ENCODE measurements around the gene ZP1. TPM values are rescaled to one million over a fixed set of nuclear protein-coding genes. Genes with fewer than 3 reads are reported as not detected.

Gene ZP1
- total and polyA plus RNA-seq, 2 experiments from 2014 or later = not detected

GRCh38 chr11:60895687-60896086 is 28.3 kb downstream of the ZP1 start:
- Histone ChIP-seq H3K4me3 (no peak overlapping the region), H4K20me1 (replicated peaks; ENCODE audit: insufficient read depth) (peaks cover 16% of the 10 kb centered on the region), H3K4me2 (no peak overlapping the region), H3K27me3 (ENCODE audit: insufficient read depth) (no peaks in the 10 kb centered on the region), H3K27ac (ENCODE audit: low read depth) (no peak overlapping the region), H2AFZ (no peak overlapping the region), H3F3A (replicated peaks; ENCODE audit: low read depth) (no peaks in the 10 kb centered on the region), H3K4me1 (ENCODE audit: insufficient read depth) (no peaks in the 10 kb centered on the region), H3K79me2 (replicated peaks; ENCODE audit: insufficient read depth) (no peaks in the 10 kb centered on the region), H3K9me2 (ENCODE audit: insufficient read depth) (no peaks in the 10 kb centered on the region), H3K36me3 (ENCODE audit: insufficient read depth) (peaks cover 52% of the 10 kb centered on the region)
- Mint-ChIP-seq H3K27ac (no peak overlapping the region), H3K4me3 (no peak overlapping the region), H3K27me3 (ENCODE audit: insufficient read depth, low read depth, poor library complexity) (peaks cover 5% of the 10 kb centered on the region), H3K36me3 (ENCODE audit: low read depth) (peaks cover 75% of the 10 kb centered on the region), H3K4me1 (no peaks in the 10 kb centered on the region), H3K9me3 (no peaks in the 10 kb centered on the region)
- DNase-seq (ENCODE audit: low spot score) = no peak
- TF ChIP-seq, protein P1, sequence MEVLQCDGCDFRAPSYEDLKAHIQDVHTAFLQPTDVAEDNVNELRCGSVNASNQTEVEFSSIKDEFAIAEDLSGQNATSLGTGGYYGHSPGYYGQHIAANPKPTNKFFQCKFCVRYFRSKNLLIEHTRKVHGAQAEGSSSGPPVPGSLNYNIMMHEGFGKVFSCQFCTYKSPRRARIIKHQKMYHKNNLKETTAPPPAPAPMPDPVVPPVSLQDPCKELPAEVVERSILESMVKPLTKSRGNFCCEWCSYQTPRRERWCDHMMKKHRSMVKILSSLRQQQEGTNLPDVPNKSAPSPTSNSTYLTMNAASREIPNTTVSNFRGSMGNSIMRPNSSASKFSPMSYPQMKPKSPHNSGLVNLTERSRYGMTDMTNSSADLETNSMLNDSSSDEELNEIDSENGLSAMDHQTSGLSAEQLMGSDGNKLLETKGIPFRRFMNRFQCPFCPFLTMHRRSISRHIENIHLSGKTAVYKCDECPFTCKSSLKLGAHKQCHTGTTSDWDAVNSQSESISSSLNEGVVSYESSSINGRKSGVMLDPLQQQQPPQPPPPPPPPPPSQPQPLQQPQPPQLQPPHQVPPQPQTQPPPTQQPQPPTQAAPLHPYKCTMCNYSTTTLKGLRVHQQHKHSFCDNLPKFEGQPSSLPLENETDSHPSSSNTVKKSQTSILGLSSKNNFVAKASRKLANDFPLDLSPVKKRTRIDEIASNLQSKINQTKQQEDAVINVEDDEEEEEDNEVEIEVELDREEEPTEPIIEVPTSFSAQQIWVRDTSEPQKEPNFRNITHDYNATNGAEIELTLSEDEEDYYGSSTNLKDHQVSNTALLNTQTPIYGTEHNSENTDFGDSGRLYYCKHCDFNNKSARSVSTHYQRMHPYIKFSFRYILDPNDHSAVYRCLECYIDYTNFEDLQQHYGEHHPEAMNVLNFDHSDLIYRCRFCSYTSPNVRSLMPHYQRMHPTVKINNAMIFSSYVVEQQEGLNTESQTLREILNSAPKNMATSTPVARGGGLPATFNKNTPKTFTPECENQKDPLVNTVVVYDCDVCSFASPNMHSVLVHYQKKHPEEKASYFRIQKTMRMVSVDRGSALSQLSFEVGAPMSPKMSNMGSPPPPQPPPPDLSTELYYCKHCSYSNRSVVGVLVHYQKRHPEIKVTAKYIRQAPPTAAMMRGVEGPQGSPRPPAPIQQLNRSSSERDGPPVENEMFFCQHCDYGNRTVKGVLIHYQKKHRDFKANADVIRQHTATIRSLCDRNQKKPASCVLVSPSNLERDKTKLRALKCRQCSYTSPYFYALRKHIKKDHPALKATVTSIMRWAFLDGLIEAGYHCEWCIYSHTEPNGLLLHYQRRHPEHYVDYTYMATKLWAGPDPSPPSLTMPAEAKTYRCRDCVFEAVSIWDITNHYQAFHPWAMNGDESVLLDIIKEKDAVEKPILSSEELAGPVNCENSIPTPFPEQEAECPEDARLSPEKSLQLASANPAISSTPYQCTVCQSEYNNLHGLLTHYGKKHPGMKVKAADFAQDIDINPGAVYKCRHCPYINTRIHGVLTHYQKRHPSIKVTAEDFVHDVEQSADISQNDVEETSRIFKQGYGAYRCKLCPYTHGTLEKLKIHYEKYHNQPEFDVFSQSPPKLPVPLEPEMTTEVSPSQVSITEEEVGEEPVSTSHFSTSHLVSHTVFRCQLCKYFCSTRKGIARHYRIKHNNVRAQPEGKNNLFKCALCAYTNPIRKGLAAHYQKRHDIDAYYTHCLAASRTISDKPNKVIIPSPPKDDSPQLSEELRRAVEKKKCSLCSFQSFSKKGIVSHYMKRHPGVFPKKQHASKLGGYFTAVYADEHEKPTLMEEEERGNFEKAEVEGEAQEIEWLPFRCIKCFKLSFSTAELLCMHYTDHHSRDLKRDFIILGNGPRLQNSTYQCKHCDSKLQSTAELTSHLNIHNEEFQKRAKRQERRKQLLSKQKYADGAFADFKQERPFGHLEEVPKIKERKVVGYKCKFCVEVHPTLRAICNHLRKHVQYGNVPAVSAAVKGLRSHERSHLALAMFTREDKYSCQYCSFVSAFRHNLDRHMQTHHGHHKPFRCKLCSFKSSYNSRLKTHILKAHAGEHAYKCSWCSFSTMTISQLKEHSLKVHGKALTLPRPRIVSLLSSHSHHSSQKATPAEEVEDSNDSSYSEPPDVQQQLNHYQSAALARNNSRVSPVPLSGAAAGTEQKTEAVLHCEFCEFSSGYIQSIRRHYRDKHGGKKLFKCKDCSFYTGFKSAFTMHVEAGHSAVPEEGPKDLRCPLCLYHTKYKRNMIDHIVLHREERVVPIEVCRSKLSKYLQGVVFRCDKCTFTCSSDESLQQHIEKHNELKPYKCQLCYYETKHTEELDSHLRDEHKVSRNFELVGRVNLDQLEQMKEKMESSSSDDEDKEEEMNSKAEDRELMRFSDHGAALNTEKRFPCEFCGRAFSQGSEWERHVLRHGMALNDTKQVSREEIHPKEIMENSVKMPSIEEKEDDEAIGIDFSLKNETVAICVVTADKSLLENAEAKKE (CRISPR knock-in tag; IDR thresholded peaks at IDR 0.05) = no peak
- TF ChIP-seq CTCF (conservative IDR thresholded peaks at IDR 0.05; ENCODE audit: low read depth in 2 of 2) (no peak), JUNB (IDR thresholded peaks at IDR 0.05; ENCODE audit: unreplicated experiment) (no peak)
- no peak for ATAC-seq

- H3K36me3 Mint-ChIP-seq (ENCODE audit: low read depth) = peaks cover 94% of the 10 kb centered on the region
- no peaks in the 10 kb centered on the region for H3K9me3 Mint-ChIP-seq
- DNase-seq (ENCODE audit: low spot score) = no peak
- no peak for TF ChIP-seq EZH2 (IDR thresholded peaks at IDR 0.05; ENCODE audit: low read depth, unreplicated experiment)
- TF ChIP-seq ZNF114 (CRISPR knock-in tag; IDR thresholded peaks at IDR 0.05) = no peak
- no peak for TF ChIP-seq JUNB (IDR thresholded peaks at IDR 0.05; ENCODE audit: unreplicated experiment)
- no peak for TF ChIP-seq CTCF (conservative IDR thresholded peaks at IDR 0.05; ENCODE audit: low read depth in 2 of 2)
- no peak overlapping the region for H3K4me3 ChIP-seq
- no peak overlapping the region for H3K4me2 ChIP-seq
- H3K79me2 ChIP-seq (replicated peaks; ENCODE audit: insufficient read depth) = 0 out of 2 replicates have a peak, but pooled peaks cover 2% of the 10 kb centered on the region
- H3K36me3 ChIP-seq (ENCODE audit: insufficient read depth) = peaks cover 61% of the 10 kb centered on the region
- no peaks in the 10 kb centered on the region for H3F3A ChIP-seq (replicated peaks; ENCODE audit: low read depth)
- H3K4me3 Mint-ChIP-seq = no peak overlapping the region
- no peak overlapping the region for H2AFZ ChIP-seq
- no peaks in the 10 kb centered on the region for H3K9me2 ChIP-seq (ENCODE audit: insufficient read depth)
- peaks cover 5% of the 10 kb centered on the region for H3K27me3 Mint-ChIP-seq (ENCODE audit: insufficient read depth, low read depth, poor library complexity)
- peaks cover 20% of the 10 kb centered on the region for H4K20me1 ChIP-seq (replicated peaks; ENCODE audit: insufficient read depth)
- H3K4me1 ChIP-seq (ENCODE audit: insufficient read depth) = no peaks in the 10 kb centered on the region
- no peak overlapping the region for H3K27ac Mint-ChIP-seq
- H3K27me3 ChIP-seq (ENCODE audit: insufficient read depth) = no peaks in the 10 kb centered on the region
- H3K4me1 Mint-ChIP-seq = no peaks in the 10 kb centered on the region
- no peak overlapping the region for H3K27ac ChIP-seq (ENCODE audit: low read depth)
- ATAC-seq = no peak
Measured at GRCh38 chr11:60897496-60897895, 30.2 kb downstream of the ZP1 start.

Measured in GM23338 (cell line).